KG1 (cell line): Measurements from ENCODE around the gene TSPAN18.

ENCODE experiments used
- DNase-seq: peaks from one replicate; lab custom pipeline; 2025; lab: John Stamatoyannopoulos, UW

Gene TSPAN18

DNA sequence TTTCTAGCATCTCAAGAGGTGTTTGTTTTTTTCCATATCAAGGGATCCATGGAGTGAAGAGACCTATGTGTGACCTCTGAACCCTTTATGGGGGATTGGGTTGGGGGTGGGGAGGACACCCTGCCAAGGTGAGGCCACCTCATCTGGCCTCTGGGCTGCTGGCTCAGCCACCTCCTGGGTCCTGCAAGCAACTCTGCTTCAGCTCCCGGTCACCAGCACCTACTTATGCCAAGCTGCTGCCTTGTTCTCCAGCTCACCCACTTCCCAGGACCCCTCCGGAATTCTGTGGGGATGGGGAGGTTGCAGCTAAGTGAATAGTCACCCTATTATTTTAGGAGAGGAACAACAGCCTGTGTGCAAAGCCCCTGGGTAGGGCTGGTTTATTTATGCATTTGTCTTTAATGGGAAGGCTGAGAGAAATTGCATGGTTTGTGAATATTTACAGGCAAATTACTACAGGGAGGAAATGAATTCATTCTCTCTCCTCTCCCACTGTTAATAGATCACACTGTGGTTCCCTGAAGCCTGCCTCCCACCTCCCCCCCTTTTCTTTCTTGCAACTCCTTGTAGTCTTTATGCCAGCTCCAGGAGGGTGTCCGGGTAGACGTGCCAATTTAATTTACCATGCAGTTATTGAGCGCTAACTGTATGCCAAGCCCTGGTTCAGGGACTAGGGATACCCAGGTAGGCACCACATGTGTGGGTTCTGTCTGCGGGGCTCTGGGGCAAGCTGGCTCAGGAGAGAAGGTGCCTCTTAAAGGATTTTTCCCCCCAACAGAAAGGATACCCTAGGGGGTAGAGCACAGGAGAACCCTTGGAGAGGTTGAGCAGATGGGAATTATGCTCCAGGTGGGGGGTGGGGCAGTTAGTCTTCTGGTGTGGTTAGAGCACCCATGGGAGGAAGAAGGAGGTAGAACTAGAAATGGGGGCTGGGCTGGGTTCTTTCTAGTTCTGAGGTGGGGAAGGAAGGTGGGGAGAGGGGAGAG is 50.7 kb downstream of the TSPAN18 start:
- no peak for DNase-seq

DNA sequence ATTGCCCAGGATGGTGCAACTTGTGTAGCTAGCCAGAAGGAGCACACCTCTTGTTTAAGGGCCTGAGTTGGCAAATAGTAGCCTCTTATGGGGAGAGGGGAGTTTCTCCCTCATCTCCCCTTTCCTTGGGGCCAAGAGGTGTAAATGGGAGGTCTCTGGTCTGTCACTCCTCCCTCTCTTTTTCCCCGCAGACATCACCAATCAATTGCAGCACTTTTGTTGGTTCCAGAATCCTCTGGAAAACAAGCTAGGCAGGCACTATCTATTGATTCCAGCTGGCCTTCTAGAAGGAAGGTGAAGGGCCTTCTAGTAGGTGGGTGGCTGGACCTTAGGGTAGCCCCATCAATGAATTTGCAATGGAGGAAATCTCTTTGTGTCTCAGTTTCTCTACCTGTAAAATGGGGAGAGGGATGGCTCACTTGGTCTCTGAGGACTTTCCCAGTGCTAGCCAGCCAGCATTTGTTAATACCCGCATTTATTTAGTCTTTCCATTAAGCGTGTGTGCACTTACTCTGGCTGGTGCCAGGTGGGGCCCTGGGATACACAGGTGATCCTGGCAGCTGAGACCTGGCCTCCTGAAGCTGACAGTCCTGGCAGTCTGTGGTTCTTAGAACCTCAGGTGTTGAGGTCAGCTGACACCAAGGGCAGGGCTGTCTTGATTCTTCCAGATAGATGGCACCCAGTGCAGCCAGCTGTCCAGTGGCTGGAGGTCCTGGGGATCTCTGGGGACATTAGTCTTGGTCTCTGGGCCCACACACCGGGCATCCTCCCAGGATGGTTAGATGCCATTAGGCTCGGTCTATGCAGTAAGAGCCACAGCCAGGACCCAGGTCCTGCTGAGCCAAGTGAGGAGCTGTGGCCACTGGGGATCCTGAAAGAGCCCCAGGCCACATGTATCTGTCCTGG is 51.7 kb downstream of the TSPAN18 start:
- DNase-seq = no peak

DNA sequence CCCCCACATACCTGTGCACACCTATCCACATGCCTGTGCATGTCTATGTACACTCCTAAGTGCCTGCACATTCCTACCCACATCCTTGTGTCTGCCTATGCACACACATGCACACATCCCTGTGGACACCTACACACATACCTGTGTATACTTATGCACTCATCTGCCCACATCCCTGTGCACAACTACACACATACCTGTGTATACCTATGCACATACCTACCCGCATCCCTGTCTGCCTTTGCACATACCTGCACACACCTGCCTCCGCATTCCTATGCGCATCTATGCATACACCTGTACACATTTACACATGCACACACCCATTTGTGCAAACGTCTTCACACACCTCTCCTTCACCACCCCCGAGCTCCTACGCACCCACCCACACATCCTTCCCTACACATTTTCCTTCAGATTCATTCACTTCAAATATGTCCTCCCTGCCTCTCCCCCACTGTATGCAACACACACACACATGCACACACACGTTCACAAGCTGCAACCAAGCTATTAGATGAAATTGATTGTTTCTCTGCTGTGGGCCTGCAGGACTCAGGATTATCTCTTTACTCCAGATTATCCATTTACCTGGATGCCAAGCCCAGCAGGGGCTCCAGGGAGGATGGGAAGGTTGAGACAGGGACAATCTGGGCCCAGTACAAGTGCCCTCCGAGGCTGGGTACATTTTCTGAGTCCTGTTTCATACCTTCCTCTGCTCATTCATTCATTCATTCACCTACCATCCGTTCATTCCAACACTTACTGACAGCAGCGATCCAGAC is 53.2 kb downstream of the TSPAN18 start:
- DNase-seq = no peak

DNA sequence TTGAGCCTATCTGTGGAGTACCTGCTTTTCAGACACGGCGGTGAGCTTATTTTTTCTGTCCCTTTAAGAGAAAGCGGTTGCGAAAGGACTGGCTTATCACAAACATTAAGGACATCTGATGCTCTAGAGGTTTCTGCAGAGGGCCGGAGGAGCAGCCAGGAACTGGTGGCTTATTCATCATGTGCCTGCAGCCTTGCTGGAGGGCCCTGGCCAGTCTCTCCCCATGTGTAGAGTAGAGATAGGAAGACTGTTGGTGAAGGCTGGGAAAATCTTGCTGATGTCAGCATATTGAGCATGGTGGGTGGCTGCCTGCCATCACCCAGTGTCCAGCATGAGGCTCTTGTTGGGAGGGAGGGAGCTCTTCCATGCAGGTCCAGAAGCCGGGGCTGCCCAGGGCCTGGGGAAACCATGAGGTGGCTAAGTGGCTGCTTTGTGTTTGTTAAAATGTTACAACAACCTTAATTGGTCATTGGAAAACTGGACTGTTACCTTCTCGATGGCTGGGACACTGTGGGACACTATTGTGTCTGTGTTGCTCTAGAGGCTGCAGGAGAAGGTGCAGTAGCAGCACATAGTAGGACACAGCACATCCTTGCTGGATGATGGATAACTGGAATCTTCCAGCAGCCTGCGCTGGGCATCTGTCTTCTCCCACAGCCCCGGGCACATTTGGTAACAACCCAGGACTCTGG is 54.3 kb downstream of the TSPAN18 start:
- no peak for DNase-seq

DNA sequence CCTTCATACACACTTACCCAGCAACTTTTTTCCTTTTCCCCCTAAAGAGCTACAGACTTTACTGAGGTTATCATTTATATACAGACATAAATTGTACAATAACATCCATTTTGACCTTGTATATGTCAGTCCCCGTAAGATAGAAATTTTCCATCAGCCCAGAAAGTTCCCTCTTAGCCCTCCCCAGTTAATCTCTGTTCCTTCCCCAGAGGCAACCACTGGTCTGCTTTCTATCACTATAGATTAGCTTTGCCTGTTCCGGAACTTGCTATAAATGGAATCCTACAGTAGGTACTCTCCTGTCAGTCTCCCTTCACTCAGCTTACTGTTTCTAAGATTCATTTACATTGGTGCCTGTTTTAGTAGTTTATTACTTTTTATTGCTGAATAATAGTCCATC is 54.9 kb downstream of the TSPAN18 start:
- DNase-seq = no peak

DNA sequence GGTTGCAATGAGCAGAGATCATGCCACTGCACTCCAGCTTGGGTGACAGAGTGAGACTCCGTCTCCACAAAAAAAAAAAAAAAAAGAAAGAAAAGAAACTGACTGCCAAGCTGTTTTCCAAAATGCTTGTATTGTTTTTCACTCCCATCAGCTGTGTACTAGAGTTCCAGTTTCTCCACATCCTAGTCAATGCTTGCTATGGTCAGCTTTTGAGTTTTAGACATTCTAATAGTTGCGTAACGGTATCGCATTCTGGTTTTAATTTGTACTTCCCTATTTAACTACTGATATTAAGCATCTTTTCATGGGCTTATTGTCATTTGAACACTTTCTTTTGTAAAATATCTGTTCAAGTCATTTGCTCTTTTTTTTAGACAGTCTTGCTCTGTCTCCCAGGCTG is 55.7 kb downstream of the TSPAN18 start:
- no peak for DNase-seq

DNA sequence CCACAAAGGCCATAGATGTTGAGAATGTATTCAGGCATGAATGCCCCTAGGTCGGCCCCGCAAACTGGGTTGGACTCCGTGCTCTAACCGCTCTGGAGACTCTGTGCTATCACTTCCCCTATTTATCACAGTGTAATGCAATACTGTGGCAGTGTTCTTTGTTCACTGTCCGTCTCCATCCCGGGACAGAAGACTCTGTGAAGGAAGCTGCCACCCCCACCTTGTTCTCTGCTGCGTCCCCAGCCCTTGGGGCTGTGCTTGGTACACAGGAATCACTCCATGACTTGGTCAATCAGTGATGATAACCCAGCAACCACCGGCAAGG is 57.6 kb downstream of the TSPAN18 start:
- DNase-seq = no peak

DNA sequence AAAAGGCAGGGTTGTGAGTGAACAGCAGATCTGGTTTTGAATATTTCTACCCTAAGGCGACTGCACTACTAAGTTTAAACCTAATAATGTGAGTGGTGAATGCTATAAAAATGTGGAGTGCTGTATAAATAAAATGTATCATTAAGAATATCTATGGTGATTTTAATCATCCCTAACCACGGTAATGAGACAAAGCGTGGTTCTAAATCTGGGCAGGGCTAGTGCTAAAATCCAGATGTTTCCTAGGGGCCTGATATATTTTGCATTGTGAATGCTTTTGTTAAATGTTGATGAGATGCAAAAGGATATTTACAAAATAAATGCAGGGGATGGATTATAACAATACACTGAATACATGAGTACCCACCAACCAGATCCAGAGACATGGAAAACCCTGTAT is 58.1 kb downstream of the TSPAN18 start:
- DNase-seq = no peak

DNA sequence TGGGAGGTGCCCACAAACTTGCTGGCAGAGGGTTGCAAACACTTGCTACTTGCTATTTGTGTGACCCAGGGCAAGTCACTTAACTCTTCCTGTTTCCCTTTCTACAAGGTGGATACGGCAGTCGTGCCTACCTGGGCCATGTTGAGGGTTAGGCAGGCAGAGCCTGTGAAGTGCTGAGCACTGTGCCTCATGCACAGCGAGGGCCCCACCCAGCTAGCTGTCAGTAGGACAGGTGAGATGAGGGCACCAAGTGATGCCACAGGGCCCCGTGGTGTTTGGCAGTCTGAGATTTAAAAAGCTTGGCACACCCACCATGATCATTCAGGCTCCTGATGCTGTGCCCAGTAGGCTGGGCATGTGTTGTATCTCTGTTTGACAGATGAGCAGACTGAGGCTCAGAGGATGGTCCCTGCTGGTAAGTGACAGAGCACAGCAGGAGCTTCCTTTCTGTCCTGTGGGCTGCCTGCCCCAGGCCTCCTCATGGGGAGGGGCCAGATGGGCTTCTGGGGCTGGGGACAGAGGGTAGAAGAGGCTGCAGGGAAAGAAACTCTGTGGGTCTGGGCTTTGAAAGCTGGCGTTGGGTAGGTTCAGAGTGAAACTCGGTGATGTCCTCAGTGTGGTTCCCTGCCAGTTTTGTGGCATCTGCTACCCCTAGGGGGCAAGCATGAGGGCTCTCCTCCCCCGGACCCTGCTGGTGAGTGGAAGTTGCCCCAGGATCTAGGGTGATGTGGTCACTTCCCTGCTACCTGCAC is 59.3 kb downstream of the TSPAN18 start:
- no peak for DNase-seq

DNA sequence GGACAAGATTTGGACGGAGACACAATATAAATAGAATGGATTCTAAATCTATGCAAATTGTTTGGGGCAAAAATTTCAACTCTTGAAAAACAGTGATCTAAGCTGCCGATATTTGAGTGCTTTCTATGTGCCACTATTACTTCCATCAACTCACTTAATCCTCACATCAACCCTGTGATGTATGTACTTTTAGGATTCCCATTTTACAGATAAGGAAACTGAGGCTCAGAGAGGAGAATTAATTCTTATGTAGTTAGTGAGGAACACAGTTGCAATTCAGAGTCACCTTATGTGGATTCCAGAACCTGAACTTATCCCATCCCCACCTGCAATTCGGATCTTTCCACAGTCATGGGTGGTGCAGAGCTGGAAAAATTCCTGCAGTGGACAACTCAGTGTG is 60.3 kb downstream of the TSPAN18 start:
- no peak for DNase-seq

DNA sequence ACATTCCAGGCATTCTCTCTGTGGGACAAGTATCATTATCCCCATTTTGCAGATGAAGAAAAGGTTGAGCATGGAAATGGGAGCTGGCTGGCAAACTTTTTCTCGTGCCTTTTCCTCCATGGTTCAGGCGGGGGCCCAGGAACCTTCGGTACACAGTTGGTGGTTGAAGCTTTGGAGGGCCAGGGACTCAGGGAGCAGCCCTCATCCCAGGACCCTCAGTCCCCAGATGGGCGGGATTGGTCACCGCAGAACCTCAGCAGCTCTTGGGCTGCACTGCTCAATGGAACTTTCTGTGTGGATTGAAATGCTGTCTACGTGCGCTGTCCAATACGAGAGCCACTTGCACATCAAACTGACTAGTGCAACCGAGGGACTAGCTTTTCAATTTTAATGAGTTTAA is 61.2 kb downstream of the TSPAN18 start:
- no peak for DNase-seq

DNA sequence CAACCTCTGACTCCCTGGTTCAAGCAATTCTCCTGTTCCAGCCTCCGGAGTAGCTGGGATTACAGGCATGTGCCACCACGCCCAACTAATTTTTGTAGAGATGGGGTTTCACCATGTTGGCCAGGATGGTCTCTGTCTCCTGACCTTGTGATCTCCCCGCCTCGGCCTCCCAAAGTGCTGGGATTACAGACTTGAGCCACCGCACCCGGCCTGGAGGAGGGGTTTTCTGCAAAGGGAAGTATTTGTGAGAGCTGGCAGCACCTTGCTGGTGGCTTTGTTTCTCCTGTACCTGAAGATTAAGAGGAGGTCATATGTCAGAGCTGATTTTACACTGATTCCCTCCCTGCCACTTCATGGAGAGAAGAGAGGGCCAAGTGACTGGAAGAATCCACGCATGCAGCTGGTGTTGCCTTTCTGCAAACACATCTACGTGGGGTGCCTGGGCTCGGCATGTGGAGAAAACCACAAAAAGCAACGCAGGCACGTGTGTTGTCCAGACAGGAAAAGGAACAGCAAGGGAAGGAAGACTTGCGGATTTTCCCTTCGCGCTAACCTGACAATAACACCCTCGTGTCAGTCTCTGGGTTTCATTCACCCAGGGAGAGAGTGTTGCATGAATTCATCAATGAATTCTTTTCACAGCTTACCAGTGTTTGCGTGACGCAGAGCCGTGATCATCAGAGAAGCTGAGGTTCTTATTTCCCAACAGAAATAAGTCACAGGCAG is 61.9 kb downstream of the TSPAN18 start:
- DNase-seq = no peak

DNA sequence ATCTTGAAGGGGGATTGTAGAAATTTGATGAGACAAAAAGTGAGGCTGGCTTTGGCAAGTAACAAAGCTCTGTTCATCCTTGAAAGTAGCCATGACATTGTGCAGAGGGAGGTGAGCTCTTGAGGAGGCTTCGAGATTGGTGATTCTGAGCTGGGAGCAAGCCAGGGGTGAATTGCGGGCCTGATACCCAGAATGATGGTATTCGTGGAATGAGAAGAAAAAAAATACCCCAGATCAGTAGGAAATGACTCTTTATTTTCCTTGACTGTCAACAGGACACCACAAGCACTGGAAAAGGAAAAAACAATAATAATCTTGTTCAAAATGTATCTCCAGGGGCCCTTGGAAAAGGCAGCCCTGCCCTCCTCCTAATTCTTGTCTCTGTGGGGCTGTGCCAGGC is 62.7 kb downstream of the TSPAN18 start:
- no peak for DNase-seq

DNA sequence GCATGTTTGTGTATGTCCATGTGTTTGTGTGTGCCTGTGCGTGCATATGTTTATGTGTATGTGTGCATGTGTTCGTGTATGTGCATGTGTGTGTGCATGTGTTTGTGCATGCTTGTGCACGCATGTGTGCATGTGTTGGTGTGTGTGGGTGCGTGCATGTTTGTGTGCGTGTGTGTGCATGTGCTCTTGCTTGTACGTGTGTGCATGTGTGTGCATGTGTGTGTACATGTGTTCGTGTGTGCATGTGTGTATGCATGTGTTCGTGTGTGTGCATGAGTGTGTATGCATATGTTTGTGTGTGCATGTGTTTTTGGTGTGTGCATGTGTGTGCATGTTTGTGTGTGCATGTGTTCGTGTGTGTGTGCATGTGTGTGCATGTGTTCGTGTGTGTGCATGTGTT is 63.4 kb downstream of the TSPAN18 start:
- no peak for DNase-seq

DNA sequence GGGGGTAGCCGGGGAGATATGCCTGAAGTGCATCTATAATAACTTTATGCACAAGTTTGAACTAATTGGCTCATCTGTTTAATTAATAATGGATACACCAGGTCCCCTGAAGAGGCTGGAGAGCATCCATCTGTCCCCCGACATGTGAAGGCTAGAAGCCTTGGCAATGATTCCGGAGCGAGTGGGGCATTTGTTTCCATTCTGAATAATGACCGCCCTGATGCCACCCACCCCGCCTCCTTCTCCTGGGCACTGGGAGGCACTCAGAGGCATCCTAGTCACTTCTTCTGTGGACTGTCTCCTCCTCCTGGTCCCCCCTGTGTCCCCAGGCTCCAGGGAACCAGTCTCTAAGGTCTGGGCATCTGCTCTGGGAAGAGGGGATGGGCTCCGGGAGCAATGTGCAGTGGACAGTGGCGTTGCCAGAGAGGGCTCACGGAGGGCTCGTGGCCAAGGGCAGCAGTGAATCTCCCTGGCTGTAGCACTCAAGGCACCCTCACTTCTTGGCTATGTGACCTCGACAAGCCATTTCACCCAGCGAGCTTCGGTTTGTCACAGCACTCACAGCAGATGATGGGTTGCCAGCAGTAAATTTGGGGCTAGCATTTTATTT is 64.7 kb downstream of the TSPAN18 start:
- no peak for DNase-seq

DNA sequence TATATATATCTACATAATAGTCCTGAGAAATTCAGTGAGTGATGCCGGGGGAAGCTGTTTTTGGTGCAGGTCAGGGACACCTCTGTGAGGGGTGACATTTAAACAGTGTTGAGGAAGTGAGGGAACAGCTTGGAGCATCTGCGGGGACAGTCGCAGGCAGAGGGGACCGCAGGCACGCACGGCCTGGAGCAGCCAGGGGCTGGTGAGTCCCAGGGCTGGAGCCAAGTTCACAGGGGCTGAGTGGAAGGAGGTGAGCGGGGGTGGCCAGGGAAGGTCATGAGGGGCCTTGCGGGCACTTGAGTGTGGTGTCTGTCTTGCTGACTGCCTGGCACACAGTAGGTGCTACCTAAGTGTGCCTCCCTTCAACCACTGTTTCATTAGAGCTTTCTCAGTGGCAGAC is 65.4 kb downstream of the TSPAN18 start:
- no peak for DNase-seq

DNA sequence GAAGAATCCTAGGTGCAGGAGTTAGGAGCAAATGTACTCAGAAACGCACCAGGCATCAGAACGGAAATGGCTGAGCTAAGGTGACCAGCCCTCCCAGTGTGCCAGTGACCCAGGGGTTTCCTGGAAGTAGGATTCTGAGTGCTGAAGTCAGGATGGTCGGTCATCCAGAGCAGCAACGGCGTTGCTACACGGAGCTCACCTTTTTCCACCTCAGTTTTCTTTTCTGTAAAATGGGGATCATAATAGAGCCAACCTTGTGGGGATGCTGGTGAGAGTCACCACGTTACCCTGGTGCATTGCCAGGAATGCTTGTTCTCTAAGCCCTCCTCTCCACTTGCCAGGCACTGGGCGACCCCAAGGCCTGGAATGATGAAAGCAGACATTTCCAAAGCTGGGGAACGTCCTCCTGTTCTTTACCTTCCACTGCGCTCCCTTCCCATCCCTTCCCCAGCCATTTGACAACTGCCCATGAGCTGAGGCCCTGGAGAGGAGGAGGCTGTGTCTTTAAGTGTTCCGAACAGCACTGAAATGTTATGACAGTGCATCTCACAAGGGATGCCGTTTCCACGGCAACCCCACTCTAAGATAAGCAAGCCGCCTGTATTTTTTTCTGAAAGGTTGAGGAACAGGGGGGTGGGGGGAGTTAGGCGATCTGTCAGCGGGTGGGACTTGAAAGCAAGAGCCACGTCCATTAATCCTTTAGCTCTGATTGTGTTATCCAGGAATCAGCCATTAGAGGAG is 66.8 kb downstream of the TSPAN18 start:
- no peak for DNase-seq

DNA sequence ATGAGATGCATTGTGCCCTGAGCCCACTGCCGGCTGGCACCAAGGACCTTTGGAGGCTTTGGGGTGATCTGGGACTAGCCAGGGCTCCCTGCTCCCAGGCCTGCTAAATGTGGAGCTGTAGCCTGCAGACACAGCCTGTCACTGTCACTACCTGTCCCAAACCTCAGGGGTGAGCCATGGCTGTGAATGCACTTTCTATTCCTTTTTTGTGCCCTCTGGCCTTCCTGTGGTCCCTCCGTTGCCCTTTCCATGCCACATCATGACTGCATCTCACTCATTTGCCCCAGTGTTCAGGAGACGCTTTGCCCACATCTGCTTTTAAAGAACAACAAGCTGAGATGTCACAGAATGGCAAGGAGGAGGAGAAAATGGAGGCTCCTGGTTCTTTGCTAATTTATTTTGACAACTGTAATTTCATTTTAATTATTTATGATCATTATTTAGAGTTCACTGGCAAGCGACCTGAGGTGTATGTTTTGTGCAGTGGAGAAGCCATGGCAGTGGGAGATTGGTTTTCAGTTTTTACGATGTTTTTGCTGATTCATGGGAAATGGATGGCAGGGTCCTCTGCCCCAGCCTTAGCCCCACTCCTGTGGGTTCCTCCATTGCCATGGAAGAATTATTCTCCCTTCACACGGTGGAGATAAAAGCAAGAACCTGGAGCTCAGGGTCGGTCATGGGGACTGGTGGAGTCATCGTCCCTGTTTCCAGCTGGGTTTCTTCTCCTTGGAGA is 69.2 kb downstream of the TSPAN18 start:
- no peak for DNase-seq
